Neural cell (in vitro differentiated cells): ENCODE results near the gene BAZ2A. TPM values are rescaled to one million over a fixed set of nuclear protein-coding genes. Genes with fewer than 3 reads are reported as not detected.

Experiments
- H2AFZ ChIP-seq: fragments of 200-600, 300-800 bp; sonication (generic), shearing (Covaris generic); 2 replicates; pipeline ENCODE4 v1.6.0; 2014; ENCODE audit warnings: low read depth, mild to moderate bottlenecking, antibody characterized with exemption, low read length, moderate library complexity
- H3F3A ChIP-seq: fragments of 200-600 bp; shearing (Covaris generic); 2 replicates; pipeline ENCODE4 v1.6.1; 2016; ENCODE audit warnings: mild to moderate bottlenecking, moderate library complexity, mixed read lengths, antibody characterized with exemption, low read length; ENCODE audit not compliant: insufficient read depth, poor library complexity, severe bottlenecking
- H3K27ac ChIP-seq: fragments of 200-600, 300-800 bp; sonication (generic), shearing (Covaris generic); 2 replicates; pipeline ENCODE4 v1.5.1; 2014; ENCODE audit warnings: mild to moderate bottlenecking, low read length, moderate library complexity
- H3K27me3 ChIP-seq: fragments of 300-800, 200-600 bp; sonication (generic), shearing (Covaris generic); 2 replicates; pipeline ENCODE4 v1.6.0; 2014; ENCODE audit warnings: mild to moderate bottlenecking, low read depth, low read length, moderate library complexity; ENCODE audit not compliant: insufficient read depth
- H3K36me3 ChIP-seq: fragments of 300-800, 200-600 bp; sonication (generic), shearing (Covaris generic); 2 replicates; pipeline ENCODE4 v1.5.1; 2014; ENCODE audit warnings: mild to moderate bottlenecking, antibody characterized with exemption, low read length, moderate library complexity; ENCODE audit not compliant: insufficient read depth
- H3K4me2 ChIP-seq: fragments of 300-800, 200-600 bp; sonication (generic), shearing (Covaris generic); 2 replicates; pipeline ENCODE4 v1.6.0; 2014; ENCODE audit warnings: mild to moderate bottlenecking, low read length
- H3K4me3 ChIP-seq: fragments of 300-800, 200-600 bp; sonication (generic), shearing (Covaris generic); 2 replicates; pipeline ENCODE4 v1.5.1; 2014; ENCODE audit warnings: mild to moderate bottlenecking, low read length, moderate library complexity
- H3K79me2 ChIP-seq: fragments of 200-600 bp; shearing (Covaris generic); replicated peaks from 2 replicates; pipeline ENCODE4 v1.6.0; 2014; ENCODE audit warnings: mild to moderate bottlenecking, low read length, moderate library complexity; ENCODE audit not compliant: insufficient read depth
- H3K9ac ChIP-seq: fragments of 300-800, 200-600 bp; sonication (generic), shearing (Covaris generic); 2 replicates; pipeline ENCODE4 v1.6.1; 2016; ENCODE audit warnings: mild to moderate bottlenecking, low read length, mixed read lengths
- H3K9me2 ChIP-seq: fragments of 200-600 bp; shearing (Covaris generic); 2 replicates; pipeline ENCODE4 v1.6.1; 2016; ENCODE audit warnings: mild to moderate bottlenecking, low read length, mixed read lengths; ENCODE audit not compliant: insufficient read depth
- H3K9me3 ChIP-seq: fragments of 200-600, 300-800 bp; sonication (generic), shearing (Covaris generic); 2 replicates; pipeline ENCODE4 v1.6.1; 2016; ENCODE audit warnings: mild to moderate bottlenecking, mixed run types, low read length, moderate library complexity, mixed read lengths
- H4K20me1 ChIP-seq: fragments of 200-600 bp; shearing (Covaris generic); 2 replicates; pipeline ENCODE4 v1.6.1; 2016; ENCODE audit warnings: mild to moderate bottlenecking, mixed run types; ENCODE audit not compliant: insufficient read depth
- CTCF ChIP-seq: fragments of 450-650 bp; IDR thresholded peaks from 2 replicates; pipeline ENCODE4 v1.5.1; 2014; ENCODE audit warnings: antibody characterized with exemption, mild to moderate bottlenecking, moderate library complexity; ENCODE audit not compliant: poor library complexity, severe bottlenecking
- EP300 ChIP-seq: fragments of 450-650 bp; conservative IDR thresholded peaks from 2 replicates; pipeline ENCODE4 v1.6.1; 2014; ENCODE audit warnings: antibody characterized with exemption, mild to moderate bottlenecking, moderate library complexity; ENCODE audit not compliant: poor library complexity, severe bottlenecking
- MXI1 ChIP-seq: fragments of 450-650 bp; conservative IDR thresholded peaks from 2 replicates; pipeline ENCODE4 v1.6.1; 2014; ENCODE audit warnings: antibody characterized with exemption, mild to moderate bottlenecking; ENCODE audit not compliant: poor library complexity, severe bottlenecking
- POLR2AphosphoS5 ChIP-seq: IDR thresholded peaks from 2 replicates; pipeline ENCODE4 v1.6.1; 2012
- REST ChIP-seq: IDR thresholded peaks from 2 replicates; pipeline ENCODE4 v1.6.1; 2012; ENCODE audit warnings: borderline replicate concordance
- SMC3 ChIP-seq: fragments of 450-650 bp; conservative IDR thresholded peaks from 2 replicates; pipeline ENCODE4 v1.6.1; 2014; ENCODE audit warnings: antibody characterized with exemption, mild to moderate bottlenecking, moderate library complexity; ENCODE audit not compliant: poor library complexity
- TAF1 ChIP-seq: IDR thresholded peaks from 2 replicates; pipeline ENCODE4 v1.6.1; 2012; ENCODE audit warnings: low read depth
- polyA plus RNA-seq: library from polyadenylated mRNA; depleted of rRNA; stranded (reverse); fragments of >200 nt; gene quantifications from 2 replicates; pipeline ENCODE4 v1.2.3, GENCODE V29; 2014

The BAZ2A gene
- polyA plus RNA-seq, 1 donor from 2014 or later = 13.8 TPM

- TF ChIP-seq REST (no peak), TAF1 (no peak), EP300 (no peak), POLR2AphosphoS5 (no peak), CTCF (no peak)
- H3K36me3 ChIP-seq = no peaks in the 10 kb centered on the region
- no peaks in the 10 kb centered on the region for H3F3A ChIP-seq
- H3K9me2 ChIP-seq = no peaks in the 10 kb centered on the region
- no peak overlapping the region for H3K4me2 ChIP-seq
- H4K20me1 ChIP-seq = no peaks in the 10 kb centered on the region
- H3K9ac ChIP-seq = no peak overlapping the region
- H3K27ac ChIP-seq = no peak overlapping the region
- no peak overlapping the region for H3K4me3 ChIP-seq
- H2AFZ ChIP-seq = no peak overlapping the region
- H3K27me3 ChIP-seq = no peaks in the 10 kb centered on the region
- H3K79me2 ChIP-seq = no peaks in the 10 kb centered on the region
- H3K9me3 ChIP-seq = no peaks in the 10 kb centered on the region
Observed at GRCh38 chr12:56565510-56566101, 64.5 kb downstream of the BAZ2A start.

GRCh38 chr12:56551070-56551469 is 79.1 kb downstream of the BAZ2A start:
- Histone ChIP-seq H3K9ac (no peak overlapping the region), H3K27ac (no peak overlapping the region), H3K9me2 (no peaks in the 10 kb centered on the region), H2AFZ (no peak overlapping the region), H3K27me3 (no peaks in the 10 kb centered on the region), H3K79me2 (no peaks in the 10 kb centered on the region), H3F3A (no peaks in the 10 kb centered on the region), H3K36me3 (no peaks in the 10 kb centered on the region), H4K20me1 (no peaks in the 10 kb centered on the region), H3K4me3 (no peak overlapping the region), H3K4me2 (no peak overlapping the region), H3K9me3 (no peaks in the 10 kb centered on the region)
- TF ChIP-seq MXI1 = no peak
- TF ChIP-seq CTCF = no peak
- TF ChIP-seq TAF1 = no peak
- TF ChIP-seq SMC3 = no peak
